Smooth muscle cell of the brain vasculature (primary cell): ENCODE results near the gene SLC5A5.

Experiments used
- DNase-seq: peaks from one replicate; pipeline ENCODE4 v3.0.0-alpha.2; 2012; ENCODE audit warnings: low read depth, low spot score

Gene SLC5A5

GRCh38 chr19:17871878-17872250 is at the start of gene SLC5A5:
TSS of gene SLC5A5 (plus strand) at chr19:17871945. CDS start at chr19:17872320, 375 bp downstream.
- no peak for DNase-seq

- DNase-seq, result no peak
Observed at GRCh38 chr19:17824339-17824738, 47.4 kb upstream of the SLC5A5 start.

- no peak for DNase-seq
Observed at GRCh38 chr19:17826508-17827056, 45.2 kb upstream of the SLC5A5 start.

- DNase-seq, result no peak
Observed at GRCh38 chr19:17829855-17830566, 41.7 kb upstream of the SLC5A5 start.

- DNase-seq, result no peak
Observed at GRCh38 chr19:17830567-17831418, 41.0 kb upstream of the SLC5A5 start.

GRCh38 chr19:17831419-17831888 is 40.3 kb upstream of the SLC5A5 start:
- DNase-seq, result no peak

GRCh38 chr19:17832443-17833208 is 39.1 kb upstream of the SLC5A5 start:
- DNase-seq, result no peak

- DNase-seq, result no peak
Observed at GRCh38 chr19:17834350-17835181, 37.2 kb upstream of the SLC5A5 start.

- no peak for DNase-seq
Observed at GRCh38 chr19:17835182-17836006, 36.4 kb upstream of the SLC5A5 start.

GRCh38 chr19:17836530-17836929 is 35.2 kb upstream of the SLC5A5 start:
- DNase-seq, result no peak

- no peak for DNase-seq
Observed at GRCh38 chr19:17837972-17838371, 33.8 kb upstream of the SLC5A5 start.

GRCh38 chr19:17840019-17840418 is 31.7 kb upstream of the SLC5A5 start:
- DNase-seq, result no peak

- no peak for DNase-seq
Observed at GRCh38 chr19:17841371-17841809, 30.4 kb upstream of the SLC5A5 start.

GRCh38 chr19:17841810-17842662 is 29.7 kb upstream of the SLC5A5 start:
- DNase-seq, result peak; percentile 57

GRCh38 chr19:17842663-17843291 is 29.0 kb upstream of the SLC5A5 start:
- no peak for DNase-seq

- DNase-seq, result no peak
Observed at GRCh38 chr19:17843292-17843827, 28.4 kb upstream of the SLC5A5 start.

- no peak for DNase-seq
Observed at GRCh38 chr19:17843908-17844490, 27.7 kb upstream of the SLC5A5 start.

GRCh38 chr19:17846146-17846545 is 25.6 kb upstream of the SLC5A5 start:
- DNase-seq, result no peak
